Endothelial cell of umbilical vein (primary cell): Measurements from ENCODE around the gene MINK1. TPM values are rescaled to one million over a fixed set of nuclear protein-coding genes. Genes with fewer than 3 reads are reported as not detected.
A peak's percentile ranks its signal among the peaks of the same experiment; 100 is the strongest.

Experiments used
- BruUV-seq: library from RNA; stranded (reverse); fragments of 400-500 nt; replicated peaks from 2 replicates; lab custom pipeline; 2021; lab: Mats Ljungman, UMichigan
- CTCF ChIA-PET: fragments of 300-600, 350-600 bp; sonication (Branson Sonifier 250); formaldehyde crosslinking; loops from one replicate; lab custom pipeline; 2021; ENCODE audit warnings: antibody characterized with exemption, inconsistent platforms; lab: Charles Lee
- POLR2A ChIA-PET: fragments of 300-600, 350-600 bp; sonication (Branson Sonifier 250); formaldehyde crosslinking; loops from one replicate; lab custom pipeline; 2021; ENCODE audit warnings: antibody characterized with exemption, inconsistent platforms; lab: Charles Lee
- DNase-seq: peaks from one replicate; pipeline ENCODE4 v3.0.0-alpha.2; 2011; ENCODE audit warnings: low read depth, low spot score
- FAIRE-seq: peaks from 2 replicates; lab custom pipeline; 2011; peaks lifted over from hg19 to GRCh38; lab: Jason Lieb, UNC
- H2AFZ ChIP-seq: 2 replicates; pipeline ENCODE4 v1.6.0; 2012; ENCODE audit warnings: low read depth, low read length, control low read depth, inconsistent platforms
- H3K27ac ChIP-seq: 2 replicates; pipeline ENCODE4 v1.5.1; 2011; ENCODE audit warnings: low read depth, mild to moderate bottlenecking, control low read depth, low read length, moderate library complexity; ENCODE audit not compliant: insufficient read depth
- H3K27me3 ChIP-seq, 2 experiments: 2 replicates each; pipeline versions ENCODE4 v1.6.0 to v1.6.1; 2011; ENCODE audit warnings: low read length in 2 of 2, mixed read lengths in 1 of 2; ENCODE audit not compliant: control insufficient read depth in 2 of 2, insufficient read depth in 2 of 2
- H3K36me3 ChIP-seq, 2 experiments: 2 replicates in 1 of 2; 3 replicates in 1 of 2; pipeline ENCODE4 v1.5.1; 2011; ENCODE audit warnings: low read length in 2 of 2, mild to moderate bottlenecking in 1 of 2, moderate library complexity in 1 of 2; ENCODE audit not compliant: control insufficient read depth in 2 of 2, insufficient read depth in 2 of 2; ENCODE audit errors: extremely low read depth in 1 of 2
- H3K4me1 ChIP-seq: 3 replicates; pipeline ENCODE4 v1.5.1; 2011; ENCODE audit warnings: mild to moderate bottlenecking, low read length; ENCODE audit not compliant: control insufficient read depth, insufficient read depth; ENCODE audit errors: extremely low read depth
- H3K4me2 ChIP-seq: 2 replicates; pipeline ENCODE4 v1.6.1; 2011; ENCODE audit warnings: low read length, control low read depth, mixed read lengths; ENCODE audit not compliant: insufficient read depth
- H3K4me3 ChIP-seq, 3 experiments: fragments of 200-600 bp in 1 of 3; sonication (generic), shearing (Covaris generic) in 1 of 3; replicated peaks in 1 of 3; 2 replicates each; pipeline ENCODE4 v1.5.1; 2011 to 2016; ENCODE audit warnings: control low read depth in 3 of 3, low read length in 3 of 3, mild to moderate bottlenecking in 2 of 3, inconsistent platforms in 1 of 3, low read depth in 1 of 3, moderate library complexity in 1 of 3; ENCODE audit not compliant: insufficient read depth in 1 of 3
- H3K79me2 ChIP-seq: 2 replicates; pipeline ENCODE4 v1.6.0; 2012; ENCODE audit warnings: low read length, inconsistent platforms; ENCODE audit not compliant: control insufficient read depth, insufficient read depth
- H3K9ac ChIP-seq: replicated peaks from 2 replicates; pipeline ENCODE3; 2011; ENCODE audit warnings: low read length, control low read depth; ENCODE audit not compliant: insufficient read depth; ENCODE audit errors: extremely low read depth
- H3K9me1 ChIP-seq: replicated peaks from 3 replicates; pipeline ENCODE4 v1.6.0; 2011; ENCODE audit warnings: mild to moderate bottlenecking, low read length; ENCODE audit not compliant: control insufficient read depth, insufficient read depth; ENCODE audit errors: extremely low read depth
- H3K9me3 ChIP-seq: replicated peaks from 2 replicates; pipeline ENCODE4 v1.5.1; 2012; ENCODE audit warnings: low read length, inconsistent platforms; ENCODE audit not compliant: control insufficient read depth, insufficient read depth
- H4K20me1 ChIP-seq: replicated peaks from 2 replicates; pipeline ENCODE3; 2011; ENCODE audit warnings: mild to moderate bottlenecking, low read length; ENCODE audit not compliant: control insufficient read depth, insufficient read depth; ENCODE audit errors: extremely low read depth
- EZH2 ChIP-seq: IDR thresholded peaks from 2 replicates; pipeline ENCODE4 v1.6.1; 2012; ENCODE audit warnings: borderline replicate concordance, low read depth, mild to moderate bottlenecking, moderate library complexity, low read length, inconsistent platforms; ENCODE audit not compliant: severe bottlenecking
- MYC ChIP-seq: IDR thresholded peaks from one replicate; pipeline ENCODE4 v1.6.1; 2011; ENCODE audit warnings: mild to moderate bottlenecking, low read depth, low read length
- POLR2A ChIP-seq: IDR thresholded peaks from 2 replicates; pipeline ENCODE4 v1.6.1; 2012; ENCODE audit warnings: low read depth, mild to moderate bottlenecking, control low read depth, low read length
- dilution Hi-C: fragments of 300-500 bp; cut with MboI; formaldehyde crosslinking; loops from one replicate; pipeline ENCODE4 v1.15.0; 2019; ENCODE audit warnings: low sequenced_read_pairs; ENCODE audit not compliant: extremely low pct_ligation_motif_present
- intact Hi-C: fragments of 100-400 bp; cut with micrococcal nuclease; formaldehyde crosslinking; loops from one replicate; pipeline ENCODE4 v1.10.0; 2022
- polyA plus RNA-seq, 4 experiments: library from polyadenylated mRNA; depleted of rRNA in 3 of 4; stranded (reverse) in 3 of 4; unstranded in 1 of 4; fragments of >200 nt; gene quantifications; 2 replicates each; pipeline versions ENCODE4 v1.2.1 to v1.2.3, GENCODE V29; 2011 to 2012; ENCODE audit warnings: missing spikeins in 1 of 4
- total RNA-seq: library from RNA; stranded (reverse); gene quantifications from 2 replicates; pipeline ENCODE4 v1.2.3, GENCODE V29; 2021
- TF ChIP-seq, protein P1 (sequence below): IDR thresholded peaks from 2 replicates; pipeline ENCODE4 v1.6.1; 2011; ENCODE audit not compliant: insufficient read depth, insufficient read length

Gene MINK1
- total and polyA plus RNA-seq, 2 donors (not counting 3 experiments of a cell fraction or from before 2014, with no cell fraction given), result 53.6 to 89.4 TPM

DNA sequence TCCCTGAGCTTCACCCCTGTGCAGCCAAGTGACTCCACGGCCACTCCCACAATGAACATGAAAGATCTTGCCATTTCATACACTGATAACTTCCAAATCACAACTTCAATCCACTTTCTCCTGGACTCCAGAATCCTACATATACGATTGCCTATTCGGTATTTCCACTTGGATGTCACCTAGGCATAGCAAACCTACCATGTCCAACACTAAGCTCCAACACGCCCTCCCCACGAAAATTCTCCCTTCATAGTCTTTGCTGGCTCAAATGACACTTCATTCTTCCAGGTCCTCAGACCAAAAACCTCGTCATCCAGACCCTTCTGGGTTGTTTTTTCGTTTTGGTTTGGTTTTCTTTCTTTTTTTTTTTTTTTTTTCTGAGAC lies 42.4 kb upstream of the MINK1 start:
- Histone ChIP-seq H3K36me3 (no peaks in the 10 kb centered on the region), H3K9ac (no peak overlapping the region), H3K27ac (no peak overlapping the region), H3K27me3 (peaks cover 0 to under 1% of the 10 kb centered on the region in 2 experiments), H3K4me3 (peak overlapping the region in 2 of 3 experiments; percentile 10 to 65), H3K79me2 (no peaks in the 10 kb centered on the region), H3K4me2 (peak overlapping the region; percentile 6), H2AFZ (peak overlapping the region; percentile 35), H3K9me1 (no peaks in the 10 kb centered on the region), H4K20me1 (no peaks in the 10 kb centered on the region), H3K9me3 (no peaks in the 10 kb centered on the region), H3K4me1 (peaks cover 19% of the 10 kb centered on the region)
- intact Hi-C loops (loop anchor here (1.0 kb wide), 2 partner anchors 45 to 59 kb away; partner anchors contain the start of gene MED11), dilution Hi-C loops (no loop called here)
- POLR2A ChIA-PET, result interaction anchor here (0.6 to 0.7 kb wide), 2 partner anchors 12 to 81 kb away, joined by 3 read pairs; partner anchors contain the start of gene ARRB2
- no peak for DNase-seq
- TF ChIP-seq EZH2 (no peak), POLR2A (no peak), MYC (no peak)
- CTCF ChIA-PET, result interaction anchor here (0.6 to 5.9 kb wide), 32 partner anchors 9 to 226 kb away, joined by 3 to 65 read pairs (median 6); partner anchors contain the start of genes ARRB2, C17orf107, CHRNE and MED11
- no peak for FAIRE-seq
- BruUV-seq, result no TSS peak

DNA sequence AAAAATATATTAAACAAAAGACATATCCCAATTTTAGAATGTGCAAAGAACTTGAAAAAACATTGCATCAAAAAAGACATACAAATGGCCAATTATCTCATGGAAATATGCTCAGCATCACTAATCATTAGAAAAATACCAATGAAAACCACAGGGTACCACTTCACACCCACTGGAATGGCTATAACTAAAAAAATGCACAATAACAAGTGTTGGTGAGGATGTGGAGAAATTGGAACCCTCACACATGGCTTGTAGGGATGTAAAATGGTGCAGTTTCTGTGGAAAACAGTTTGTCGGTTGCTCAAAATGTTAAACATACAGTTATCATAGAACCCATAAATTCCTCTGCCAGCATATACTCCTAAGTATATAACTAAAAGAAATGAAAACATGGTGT lies 38.0 kb upstream of the MINK1 start:
- intact Hi-C loops, result no loop called here

More for the DNA sequence above, 38.0 kb upstream of the MINK1 start:
- DNase-seq (no peak), FAIRE-seq (no peak)
- Histone ChIP-seq H3K4me1 (peaks cover 2% of the 10 kb centered on the region), H2AFZ (peak overlapping the region; percentile 69), H3K79me2 (peaks cover 13% of the 10 kb centered on the region), H3K4me3 (no peak overlapping the region), H3K9me1 (no peaks in the 10 kb centered on the region), H3K9me3 (no peaks in the 10 kb centered on the region), H3K4me2 (no peak overlapping the region), H3K27me3 (no peaks in the 10 kb centered on the region), H3K36me3 (peaks cover 7 to 15% of the 10 kb centered on the region in 2 experiments), H3K27ac (no peak overlapping the region), H3K9ac (no peak overlapping the region), H4K20me1 (no peaks in the 10 kb centered on the region)
- dilution Hi-C loops, result no loop called here
- no TSS peak for BruUV-seq
- POLR2A ChIA-PET, result no interaction called here
- CTCF ChIA-PET, result no interaction called here
- TF ChIP-seq, protein P1, sequence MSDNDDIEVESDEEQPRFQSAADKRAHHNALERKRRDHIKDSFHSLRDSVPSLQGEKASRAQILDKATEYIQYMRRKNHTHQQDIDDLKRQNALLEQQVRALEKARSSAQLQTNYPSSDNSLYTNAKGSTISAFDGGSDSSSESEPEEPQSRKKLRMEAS, result no peak
